GM18858 (cell line): ENCODE data around the gene ADCY4.

Experiments
- ATAC-seq: cut with Tn5 transposase; IDR thresholded peaks from one replicate; pipeline ENCODE4 v1.9.1; 2021; ENCODE audit not compliant: unreplicated experiment

ADCY4 gene

GRCh38 chr14:24278424-24278823 is 56.4 kb downstream of the ADCY4 start:
- ATAC-seq: no peak

GRCh38 chr14:24277606-24278321 is 57.1 kb downstream of the ADCY4 start:
- ATAC-seq: no peak

DNA sequence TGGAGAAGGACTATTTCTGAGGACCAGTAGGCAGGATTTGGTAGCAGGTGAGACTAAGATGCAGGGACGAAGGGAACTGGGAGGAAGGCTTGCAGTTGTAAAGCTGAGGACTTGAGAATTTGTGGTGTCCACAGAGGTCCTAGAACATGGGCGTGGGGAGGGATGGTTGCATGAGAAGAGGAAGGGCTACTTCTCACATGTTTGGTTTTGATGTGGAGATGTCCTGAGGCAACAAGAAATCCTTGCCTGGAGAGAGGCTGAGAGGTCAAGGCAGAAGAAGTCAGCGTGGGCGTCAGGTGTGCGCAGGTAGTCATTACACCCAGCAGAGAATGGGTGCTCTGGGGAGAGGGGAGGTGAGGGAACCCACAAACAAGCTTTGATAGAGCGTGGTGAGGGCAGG is 57.8 kb downstream of the ADCY4 start:
- no peak for ATAC-seq

GRCh38 chr14:24274101-24274543 is 60.7 kb downstream of the ADCY4 start:
- peak; percentile 64 for ATAC-seq

DNA sequence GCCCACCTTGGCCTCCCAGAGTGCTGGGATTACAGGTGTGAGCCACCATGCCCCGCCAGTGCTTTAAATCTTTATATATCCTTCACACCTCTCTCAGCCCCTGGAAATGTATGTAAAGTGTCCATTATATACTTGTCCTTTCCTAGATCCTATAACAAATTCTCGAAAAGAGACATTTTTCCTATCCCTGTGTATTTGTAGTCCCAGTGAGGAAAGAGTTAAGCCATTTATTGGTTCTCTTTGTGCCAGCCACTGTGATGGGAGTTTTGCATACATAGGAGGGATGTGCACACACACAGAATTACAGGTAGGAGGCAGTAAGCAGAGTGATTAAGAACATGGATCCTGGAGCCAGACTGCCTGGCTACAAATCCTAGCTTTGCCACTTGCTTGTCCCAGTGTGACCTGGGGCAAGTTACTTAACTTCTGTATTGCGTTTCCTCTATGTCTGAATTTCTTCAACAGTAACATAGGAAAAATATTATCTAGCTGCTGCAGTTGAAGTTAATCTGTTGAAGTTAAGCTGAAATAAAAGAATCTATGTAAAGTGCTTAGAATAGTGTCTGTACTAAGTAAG is 61.4 kb downstream of the ADCY4 start:
- ATAC-seq: no peak

- no peak for ATAC-seq
These were observed 62.4 kb downstream of the ADCY4 start for GRCh38 chr14:24272467-24272866.

DNA sequence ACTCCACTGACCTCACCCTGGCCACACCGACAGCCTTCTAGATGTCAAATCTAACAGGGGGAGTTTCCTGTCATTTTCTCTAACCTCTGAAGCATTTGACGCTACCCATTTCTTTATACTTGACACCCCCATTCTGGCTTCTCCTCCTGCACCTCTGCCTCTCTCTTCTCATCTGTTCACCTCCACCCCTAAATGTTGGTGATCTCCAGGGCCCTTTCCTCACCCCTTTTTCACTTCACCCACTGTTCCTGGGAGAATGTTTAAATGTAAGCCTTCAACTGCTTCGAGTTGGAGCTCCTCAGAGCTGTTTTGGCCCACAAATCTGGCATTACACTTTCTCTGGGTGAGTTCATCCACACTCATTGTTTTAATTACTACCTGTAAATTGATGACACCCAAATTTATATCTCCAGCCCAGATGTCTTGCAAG is 63.0 kb downstream of the ADCY4 start:
- no peak for ATAC-seq

- ATAC-seq: peak; percentile 71
These were observed 63.6 kb downstream of the ADCY4 start, which contains the start of gene RABGGTA for GRCh38 chr14:24271134-24271833. TSS of gene RABGGTA (minus strand) at chr14:24271597. CDS start at chr14:24271115, 482 bp downstream.

GRCh38 chr14:24270537-24271133 is 64.2 kb downstream of the ADCY4 start:
- ATAC-seq: no peak

- ATAC-seq: no peak
These were observed 64.8 kb downstream of the ADCY4 start for GRCh38 chr14:24269910-24270536.

- no peak for ATAC-seq
These were observed 65.5 kb downstream of the ADCY4 start for GRCh38 chr14:24269368-24269767.
